HG02798 (cell line): ENCODE measurements around the gene HMCN1.

Experiments used
- ATAC-seq: cut with Tn5 transposase; IDR thresholded peaks from one replicate; pipeline ENCODE4 v1.9.1; 2021; ENCODE audit warnings: mild to moderate bottlenecking; ENCODE audit not compliant: unreplicated experiment, poor library complexity

The HMCN1 gene

GRCh38 chr1:186059311-186059710 lies 325.1 kb downstream of the HMCN1 start:
- no peak for ATAC-seq

GRCh38 chr1:186059752-186060151 lies 325.6 kb downstream of the HMCN1 start:
- ATAC-seq: no peak

DNA sequence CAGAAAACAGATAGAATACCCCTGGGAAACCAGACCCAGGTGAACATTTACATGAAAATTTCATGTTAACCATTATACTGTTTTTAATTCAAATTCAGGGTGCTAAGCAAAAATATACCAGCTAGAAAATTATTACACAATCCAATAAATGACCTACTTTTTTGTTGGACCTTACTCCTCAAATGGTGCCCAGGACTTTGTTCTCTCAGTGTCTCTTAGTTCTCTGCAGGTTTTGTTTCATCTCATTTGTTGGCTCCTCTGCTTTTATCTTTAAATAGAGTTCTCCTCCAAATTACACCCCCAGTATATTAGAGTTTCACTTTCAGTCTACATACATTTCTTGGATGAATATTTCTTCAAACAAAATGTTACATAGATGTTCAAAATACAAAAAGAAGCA lies 326.0 kb downstream of the HMCN1 start:
- no peak for ATAC-seq

GRCh38 chr1:186063091-186063657 lies 329.0 kb downstream of the HMCN1 start:
- no peak for ATAC-seq

DNA sequence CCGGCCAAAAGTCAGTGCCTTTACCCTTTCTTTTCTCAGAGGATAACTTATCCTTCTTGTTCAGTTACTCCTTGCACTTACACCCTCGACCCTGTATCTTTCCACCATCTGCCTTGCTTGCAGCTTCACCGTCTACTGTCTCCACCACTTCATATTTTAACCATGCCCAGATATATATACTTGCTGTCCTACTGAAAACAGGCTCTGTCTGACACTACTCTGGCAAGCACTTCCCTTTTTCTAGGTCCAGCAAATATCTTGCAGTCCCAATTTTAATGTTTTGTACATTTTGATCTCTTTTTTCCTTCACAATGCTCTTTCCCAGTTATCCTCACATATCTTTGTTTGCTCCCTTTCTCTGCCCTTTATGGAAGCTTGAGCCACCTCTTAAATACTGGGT lies 332.2 kb downstream of the HMCN1 start:
- ATAC-seq: no peak

GRCh38 chr1:186073697-186074096 lies 339.5 kb downstream of the HMCN1 start:
- ATAC-seq: no peak

- ATAC-seq: no peak
Measured at GRCh38 chr1:186076006-186076405, 341.8 kb downstream of the HMCN1 start.

DNA sequence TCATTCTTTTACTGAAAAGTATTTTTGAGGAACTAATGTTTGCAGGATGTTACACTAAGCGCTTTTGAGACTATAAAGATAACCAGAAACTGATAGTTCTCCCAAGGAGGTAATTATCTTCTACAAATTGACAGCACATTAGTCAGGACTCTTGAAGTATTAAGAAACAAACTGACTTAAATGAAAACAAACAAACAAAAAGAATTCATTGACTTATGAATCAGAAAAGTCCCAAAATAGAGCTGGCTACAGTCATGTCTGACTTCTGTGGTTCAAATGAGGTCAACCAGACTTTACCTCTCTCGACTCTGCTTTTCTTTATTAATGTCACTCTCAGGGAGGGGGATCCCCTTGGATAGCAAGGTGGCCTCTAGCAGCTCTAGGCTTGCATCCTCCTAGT lies 344.1 kb downstream of the HMCN1 start:
- peak; percentile 95 for ATAC-seq

GRCh38 chr1:186079084-186079684 lies 345.0 kb downstream of the HMCN1 start:
- no peak for ATAC-seq

DNA sequence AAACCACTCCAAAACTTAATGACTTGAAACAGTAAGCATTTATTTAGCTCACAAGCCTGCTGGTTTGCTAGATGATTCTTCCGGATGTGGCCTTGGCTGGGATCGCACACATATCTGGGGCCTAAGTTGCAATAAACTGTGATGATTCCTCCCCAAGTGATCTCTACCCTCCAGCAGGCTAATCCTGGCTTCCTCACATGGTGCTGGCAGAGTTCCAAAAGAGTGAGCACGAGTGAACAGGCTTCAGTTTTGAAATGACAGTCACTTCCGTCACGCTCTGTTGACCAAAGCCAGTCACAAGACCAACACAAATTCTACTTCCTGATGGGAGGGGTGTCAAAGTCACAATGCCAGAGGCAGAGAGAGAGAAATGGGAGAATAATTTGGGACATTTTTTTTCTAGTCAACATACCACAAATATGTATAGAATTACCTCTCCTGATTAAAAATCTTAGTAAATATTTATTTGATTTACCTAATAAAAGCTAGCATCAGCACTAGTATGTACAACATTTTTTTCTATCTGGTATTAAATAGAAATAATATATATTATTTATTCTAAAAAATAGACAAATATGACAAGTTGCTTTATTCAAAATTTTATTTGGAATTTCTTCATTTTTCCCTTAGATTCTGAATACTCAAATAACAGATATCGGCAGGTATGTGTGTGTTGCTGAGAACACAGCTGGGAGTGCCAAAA lies 348.2 kb downstream of the HMCN1 start:
- ATAC-seq: peak; percentile 66

GRCh38 chr1:186086583-186086982 lies 352.4 kb downstream of the HMCN1 start:
- ATAC-seq: no peak

DNA sequence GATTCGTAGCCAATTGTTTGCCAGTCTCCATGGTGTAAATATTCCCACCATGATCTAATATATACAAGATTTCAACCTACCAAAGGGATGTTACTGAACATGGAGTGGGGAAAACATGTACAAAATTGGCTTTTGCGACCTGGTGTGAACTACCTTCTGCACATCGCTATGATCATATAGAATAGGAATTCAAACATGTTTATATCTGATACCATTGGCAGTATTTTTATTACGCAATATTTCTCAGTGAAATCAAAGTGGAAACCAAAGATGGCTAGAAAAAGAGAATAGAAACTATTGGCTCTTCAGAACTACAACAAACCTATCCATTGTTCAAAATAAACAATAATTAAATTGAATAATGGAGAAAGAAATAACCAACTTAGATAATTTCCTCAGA lies 355.7 kb downstream of the HMCN1 start:
- ATAC-seq: no peak

DNA sequence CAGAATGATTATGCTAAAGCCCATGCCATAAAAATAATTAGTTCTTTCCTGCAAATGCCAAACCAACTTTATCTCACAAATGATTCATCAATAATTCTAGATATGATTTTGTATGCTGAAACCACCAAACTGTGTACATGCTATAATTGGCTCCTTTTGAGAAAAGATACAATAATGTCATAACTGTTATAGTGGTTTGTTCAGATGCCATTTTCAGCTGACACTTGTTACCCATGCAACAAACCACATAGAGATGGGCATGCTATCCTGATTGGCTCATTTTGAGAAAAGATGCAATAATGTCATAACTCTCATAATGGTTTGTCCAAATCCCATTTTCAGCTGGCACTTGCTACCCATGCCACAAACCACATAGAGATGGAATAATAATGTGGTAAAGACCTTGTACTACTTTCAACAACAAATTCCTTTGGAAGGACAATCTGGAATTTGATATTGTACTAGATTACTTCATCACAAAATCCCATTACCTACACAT lies 357.1 kb downstream of the HMCN1 start:
- no peak for ATAC-seq

DNA sequence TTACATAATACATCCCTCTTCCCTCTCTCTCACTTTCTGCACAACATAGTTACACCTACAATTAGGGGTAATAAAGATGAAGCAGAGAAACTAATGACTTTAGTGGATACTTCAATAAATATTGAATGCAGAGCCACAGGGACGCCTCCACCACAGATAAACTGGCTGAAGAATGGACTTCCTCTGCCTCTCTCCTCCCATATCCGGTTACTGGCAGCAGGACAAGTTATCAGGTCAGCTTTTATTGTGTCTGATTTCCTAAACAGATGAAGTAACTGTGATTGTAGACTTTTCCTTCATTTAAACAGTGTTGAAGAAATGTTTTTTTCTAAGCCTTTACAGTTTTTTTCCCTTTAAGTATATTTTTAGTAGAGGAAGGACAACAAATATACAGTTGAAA lies 359.2 kb downstream of the HMCN1 start:
- ATAC-seq: no peak

- ATAC-seq: no peak
Measured at GRCh38 chr1:186094172-186094571, 360.0 kb downstream of the HMCN1 start.

DNA sequence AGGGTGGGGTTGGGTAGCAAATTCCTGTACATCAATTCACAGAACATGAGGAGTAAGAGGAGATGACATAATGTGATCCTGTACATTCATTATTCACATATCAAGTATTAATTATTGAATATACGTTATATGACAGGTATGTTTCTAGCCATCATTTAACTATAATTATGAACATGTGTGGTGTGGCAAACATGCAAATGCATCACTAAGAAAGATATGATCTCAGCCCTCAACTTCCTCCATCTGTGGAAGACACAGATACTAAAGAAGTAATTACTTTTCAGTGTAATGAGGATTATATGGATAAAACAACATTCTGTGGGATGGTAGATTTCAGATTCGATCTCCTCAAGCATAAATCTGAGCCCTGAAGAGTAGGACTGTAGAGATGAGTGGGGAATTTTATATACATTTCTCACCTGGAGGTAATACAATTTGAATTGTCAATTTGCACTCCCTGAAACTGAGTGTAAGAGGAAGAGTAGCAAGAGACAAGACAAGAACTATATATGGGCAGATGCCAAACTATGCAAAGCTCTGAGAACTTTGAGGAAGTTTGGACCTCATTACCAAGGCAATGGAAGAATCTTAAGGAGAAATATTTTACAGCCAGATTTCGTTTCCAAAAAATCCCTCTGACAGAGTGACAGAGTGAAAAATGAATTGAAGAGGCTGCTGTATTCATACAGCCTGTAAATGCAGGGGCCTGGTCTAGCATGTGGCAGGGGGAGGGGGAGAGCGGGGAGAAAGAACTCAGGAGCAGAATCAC lies 365.3 kb downstream of the HMCN1 start:
- no peak for ATAC-seq

GRCh38 chr1:186102107-186102506 lies 367.9 kb downstream of the HMCN1 start:
- ATAC-seq: no peak

DNA sequence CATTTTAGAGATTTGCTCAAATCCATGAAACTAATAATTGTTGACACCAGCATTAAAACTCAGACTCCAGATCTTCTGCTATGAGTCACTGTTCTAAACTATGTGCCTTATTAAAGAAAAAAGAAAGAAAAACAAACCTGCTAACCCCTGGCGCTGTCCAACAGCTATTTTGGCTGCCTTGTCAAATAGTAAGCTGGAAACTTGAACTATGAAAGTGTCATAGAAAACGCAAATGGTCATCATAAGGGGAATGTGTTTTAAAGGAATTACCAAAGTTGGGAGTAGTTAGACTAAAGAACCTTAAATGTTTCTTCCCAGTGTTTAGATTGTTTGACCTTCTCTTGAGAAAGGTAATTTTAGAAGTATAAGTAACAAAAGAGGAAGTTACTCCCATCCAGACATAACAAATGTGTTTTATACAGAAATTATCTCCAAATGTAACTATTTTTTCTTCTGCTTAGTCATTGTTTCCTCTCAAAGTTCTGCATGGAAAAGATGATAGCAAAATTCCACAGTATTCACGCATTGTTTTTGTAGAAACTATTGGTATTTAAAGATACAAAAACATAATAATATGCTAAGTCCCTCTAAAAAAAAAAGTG lies 368.5 kb downstream of the HMCN1 start:
- ATAC-seq: no peak

DNA sequence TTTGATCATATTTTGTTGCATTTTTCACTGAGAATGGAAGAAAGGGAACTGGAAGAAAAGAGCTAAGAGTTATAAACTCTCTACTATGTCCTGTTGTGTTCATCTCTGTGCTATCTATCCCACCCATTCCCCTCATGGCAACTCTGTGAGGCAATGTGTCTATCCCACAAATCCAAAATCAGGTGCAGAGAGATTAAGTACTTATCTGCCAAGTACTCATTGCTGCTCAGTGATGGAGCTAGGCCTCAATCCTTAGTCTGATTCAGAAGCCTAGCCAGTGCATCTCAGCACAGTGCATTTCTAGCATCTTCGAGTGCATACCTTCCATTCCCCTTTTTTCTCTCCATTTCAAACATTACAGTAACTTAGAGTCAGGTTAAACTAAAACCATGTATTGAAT lies 370.3 kb downstream of the HMCN1 start:
- no peak for ATAC-seq

DNA sequence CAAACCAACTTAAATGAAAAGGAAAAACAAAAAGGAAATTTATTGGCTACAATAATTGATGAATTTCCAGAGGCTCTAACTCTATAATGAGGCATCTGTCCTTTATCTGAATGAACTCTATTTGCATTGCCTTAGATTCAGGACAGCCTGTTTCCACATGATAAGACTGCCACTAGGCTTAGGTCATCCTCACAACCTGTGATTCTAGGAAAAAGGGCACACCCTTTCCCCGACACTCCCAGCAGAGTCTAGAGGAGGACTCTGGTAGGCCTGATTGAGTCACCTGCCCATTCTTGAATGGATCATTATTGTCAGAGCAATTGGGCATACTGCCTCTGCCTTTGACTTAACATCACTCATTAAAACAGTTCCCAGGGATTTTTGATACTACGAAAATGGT lies 378.1 kb downstream of the HMCN1 start:
- no peak for ATAC-seq

- ATAC-seq: no peak
Measured at GRCh38 chr1:186113461-186113860, 379.3 kb downstream of the HMCN1 start.
